Kidney (tissue), 14 donors: ENCODE results near the gene SH3RF3. TPM values are rescaled to one million over a fixed set of nuclear protein-coding genes. Genes with fewer than 3 reads are reported as not detected.
A peak's percentile ranks its signal among the peaks of the same experiment; 100 is the strongest.

Experiments used
- DNase-seq, 5 donors: peaks; one replicate each; pipeline ENCODE4 v3.0.0-alpha.2; 2013 to 2020
- FAIRE-seq: peaks from 2 replicates; lab custom pipeline; 2012; peaks lifted over from hg19 to GRCh38; lab: Jason Lieb, UNC
- H3K27ac ChIP-seq, 2 donors: one replicate each; pipeline ENCODE4 v1.7.0; 2013; ENCODE audit warnings: low read depth in 2 of 2, low read length in 2 of 2, inconsistent platforms in 1 of 2
- H3K27me3 ChIP-seq: one replicate; pipeline ENCODE4 v1.7.1; 2013; ENCODE audit warnings: low read length, inconsistent platforms; ENCODE audit not compliant: control insufficient read depth, insufficient read depth
- H3K36me3 ChIP-seq, 3 donors: one replicate each; pipeline versions ENCODE4 v1.7.0 to v1.7.1; 2013; ENCODE audit warnings: low read length in 3 of 3, control low read depth in 1 of 3, inconsistent platforms in 1 of 3; ENCODE audit not compliant: insufficient read depth in 3 of 3, control insufficient read depth in 2 of 3
- H3K4me1 ChIP-seq, 3 donors: one replicate each; pipeline versions ENCODE4 v1.7.0 to v1.7.1; 2013; ENCODE audit warnings: low read length in 3 of 3, inconsistent platforms in 1 of 3, low read depth in 1 of 3; ENCODE audit not compliant: control insufficient read depth in 2 of 3, insufficient read depth in 2 of 3
- H3K4me3 ChIP-seq, 3 donors: one replicate each; pipeline versions ENCODE4 v1.7.0 to v1.8.1; 2013; ENCODE audit warnings: low read length in 3 of 3, control low read depth in 1 of 3, inconsistent platforms in 1 of 3
- H3K9ac ChIP-seq, 3 donors: one replicate each; pipeline versions ENCODE4 v1.7.0 to v1.7.1; 2013; ENCODE audit warnings: low read length in 3 of 3, control low read depth in 1 of 3, inconsistent platforms in 1 of 3
- H3K9me3 ChIP-seq, 3 donors: one replicate each; pipeline versions ENCODE4 v1.7.0 to v1.7.1; 2013; ENCODE audit warnings: low read length in 3 of 3, control low read depth in 1 of 3, inconsistent platforms in 1 of 3; ENCODE audit not compliant: control insufficient read depth in 2 of 3, insufficient read depth in 1 of 3
- intact Hi-C: fragments of 100-400 bp; cut with DNase I; formaldehyde crosslinking; loops from one replicate; pipeline ENCODE4 v1.11.1; 2022
- polyA plus RNA-seq: library from polyadenylated mRNA; stranded (reverse); fragments of 350-450 nt; fragmentation: Illumina TruSeq; extraction: RNeasy Lipid Tissue Mini Kit (QIAGEN cat#74804); gene quantifications from one replicate; pipeline ENCODE4 v1.2.3, GENCODE V29; 2014; ENCODE audit warnings: low read depth, low replicate concordance; ENCODE audit not compliant: insufficient read depth
- total RNA-seq: library from RNA; stranded (reverse); fragmentation: NEBNext Ultra II Directional; extraction: Animal tissue kit (Norgen Biotek cat#: 25700); gene quantifications from one replicate; pipeline ENCODE4 v1.2.1, GENCODE V29; 2021
- TF ChIP-seq, protein P1 (sequence below): IDR thresholded peaks from 3 replicates; pipeline ENCODE4 v1.5.1; 2012; ENCODE audit warnings: mild to moderate bottlenecking, moderate library complexity, borderline replicate concordance; ENCODE audit not compliant: insufficient read depth; ENCODE audit errors: extremely low read depth
- donor health status: control.
- donor health status: control.
- donor health status: control.
- donor health status: control.
- donor health status: control.
- donor health status: DM: yes; HTN: yes; CAD: no.
- donor health status: Normal renal cell carcinoma (clear cell type).

Gene SH3RF3
- total and polyA plus RNA-seq, 2 donors from 2014 or later, result 1.7 to 10.7 TPM

DNA sequence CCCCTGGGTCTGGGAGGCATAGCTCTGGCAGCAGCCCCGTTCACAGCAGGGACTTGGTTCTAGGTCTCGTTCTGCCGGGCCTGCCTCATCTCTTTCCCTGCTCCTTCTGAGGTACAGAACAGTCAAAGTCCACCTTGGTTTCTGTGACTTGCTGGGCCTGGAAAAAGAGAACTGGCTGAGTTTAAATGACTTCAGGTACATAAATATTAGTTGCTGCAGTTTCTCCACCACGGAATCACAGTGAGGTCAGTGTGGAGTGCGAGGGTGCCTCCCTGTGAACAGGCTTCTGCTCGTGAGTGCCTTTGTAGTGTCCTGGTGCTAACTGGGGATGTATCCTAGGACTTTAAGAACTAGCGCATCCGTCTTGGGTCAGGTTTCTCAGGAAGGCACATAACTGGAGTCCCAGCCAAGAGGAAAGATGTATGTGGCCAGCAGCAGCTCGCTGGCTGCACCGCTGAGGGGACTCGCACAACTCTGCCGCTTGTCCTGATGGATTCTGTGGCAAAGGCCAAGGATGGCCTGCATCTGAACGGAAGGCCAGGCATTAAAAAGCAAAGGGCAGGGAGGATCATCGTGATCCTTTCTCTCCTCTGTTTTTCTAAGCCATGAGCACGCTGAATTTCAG is 188.6 kb downstream of the SH3RF3 start:
- FAIRE-seq, result no peak
- peaks cover 4 to 20% (median 10%) of the 10 kb centered on the region in 3 donors for H3K4me1 ChIP-seq
- intact Hi-C loops, result no loop called here
- H3K4me3 ChIP-seq, result peak overlapping the region in 1 of 3 donors; percentile 17
- H3K27ac ChIP-seq, result peak overlapping the region; percentile 9 to 41
- no peaks in the 10 kb centered on the region for H3K9me3 ChIP-seq
- DNase-seq, result peak in 3 of 5 donors; percentile 67 to 78 (median 71)
- H3K9ac ChIP-seq, result no peak overlapping the region
- no peaks in the 10 kb centered on the region for H3K27me3 ChIP-seq
- H3K36me3 ChIP-seq, result no peaks in the 10 kb centered on the region
- TF ChIP-seq, protein P1, sequence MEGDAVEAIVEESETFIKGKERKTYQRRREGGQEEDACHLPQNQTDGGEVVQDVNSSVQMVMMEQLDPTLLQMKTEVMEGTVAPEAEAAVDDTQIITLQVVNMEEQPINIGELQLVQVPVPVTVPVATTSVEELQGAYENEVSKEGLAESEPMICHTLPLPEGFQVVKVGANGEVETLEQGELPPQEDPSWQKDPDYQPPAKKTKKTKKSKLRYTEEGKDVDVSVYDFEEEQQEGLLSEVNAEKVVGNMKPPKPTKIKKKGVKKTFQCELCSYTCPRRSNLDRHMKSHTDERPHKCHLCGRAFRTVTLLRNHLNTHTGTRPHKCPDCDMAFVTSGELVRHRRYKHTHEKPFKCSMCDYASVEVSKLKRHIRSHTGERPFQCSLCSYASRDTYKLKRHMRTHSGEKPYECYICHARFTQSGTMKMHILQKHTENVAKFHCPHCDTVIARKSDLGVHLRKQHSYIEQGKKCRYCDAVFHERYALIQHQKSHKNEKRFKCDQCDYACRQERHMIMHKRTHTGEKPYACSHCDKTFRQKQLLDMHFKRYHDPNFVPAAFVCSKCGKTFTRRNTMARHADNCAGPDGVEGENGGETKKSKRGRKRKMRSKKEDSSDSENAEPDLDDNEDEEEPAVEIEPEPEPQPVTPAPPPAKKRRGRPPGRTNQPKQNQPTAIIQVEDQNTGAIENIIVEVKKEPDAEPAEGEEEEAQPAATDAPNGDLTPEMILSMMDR, result no peak

DNA sequence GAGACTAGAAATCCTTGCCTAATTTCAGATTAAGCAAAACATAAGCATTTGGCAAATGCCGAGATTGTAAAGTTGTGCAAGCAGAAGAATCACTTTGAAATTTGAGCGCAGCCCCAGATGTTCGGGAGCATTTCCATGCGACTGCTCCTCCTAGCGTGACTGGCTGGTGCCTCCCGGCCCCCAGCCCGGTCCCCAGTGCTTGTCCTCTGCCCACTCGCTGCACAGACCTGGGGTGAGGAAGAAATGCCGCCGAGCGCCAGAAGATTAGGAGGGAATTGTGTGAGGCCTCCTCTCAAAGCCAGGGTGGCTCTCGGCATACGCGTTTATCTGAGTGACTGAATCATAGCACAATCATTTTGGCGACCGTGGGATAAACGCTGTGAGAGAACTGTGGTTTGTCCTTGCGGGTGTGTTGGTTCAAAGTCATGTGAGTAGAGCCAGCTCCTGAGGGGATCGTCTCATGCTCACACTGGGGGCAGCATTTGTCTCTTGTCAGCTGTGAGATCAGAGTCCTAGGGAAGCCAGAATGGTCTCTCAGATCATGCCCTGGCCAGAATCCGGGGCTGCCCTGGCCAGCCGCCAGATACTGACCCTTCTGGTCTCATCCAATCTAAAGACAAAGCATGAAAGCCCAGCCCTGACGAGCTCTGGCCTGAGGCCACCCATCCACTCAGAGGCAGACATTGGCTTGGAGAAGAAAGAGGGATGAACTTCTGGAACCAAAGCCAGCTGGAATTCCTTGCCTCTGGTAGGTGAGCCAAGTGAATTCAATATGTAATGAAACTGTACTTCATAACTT is 189.3 kb downstream of the SH3RF3 start:
- TF ChIP-seq, protein P1, result no peak
- no peaks in the 10 kb centered on the region for H3K36me3 ChIP-seq
- no peak overlapping the region for H3K9ac ChIP-seq
- H3K4me1 ChIP-seq, result peaks cover 11 to 27% (median 16%) of the 10 kb centered on the region in 3 donors
- no peaks in the 10 kb centered on the region for H3K27me3 ChIP-seq
- FAIRE-seq, result no peak
- no peaks in the 10 kb centered on the region for H3K9me3 ChIP-seq
- intact Hi-C loops, result no loop called here
- DNase-seq, result peak; percentile 79 to 94 (median 91)
- H3K4me3 ChIP-seq, result peak overlapping the region in 1 of 3 donors; percentile 17
- peak overlapping the region; percentile 32 to 48 for H3K27ac ChIP-seq

DNA sequence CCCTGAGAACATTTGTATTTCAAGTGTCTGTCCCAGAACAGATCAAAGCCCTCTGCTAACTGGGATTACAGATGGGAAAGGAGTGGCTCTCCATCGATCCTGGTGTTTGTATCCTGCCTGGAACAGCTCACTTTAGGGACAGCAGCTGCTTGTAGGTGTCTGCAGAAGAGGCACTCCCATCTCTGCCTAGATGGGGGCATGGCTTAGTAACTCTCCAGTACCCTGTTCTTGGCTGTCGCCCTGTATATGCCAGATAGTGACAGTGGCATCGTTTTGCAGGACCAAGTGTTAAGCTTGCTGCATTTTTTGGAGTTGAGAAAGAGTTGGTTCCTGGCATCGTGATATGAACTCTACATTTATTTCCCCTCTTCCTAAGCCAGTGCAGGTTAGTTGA is 189.9 kb downstream of the SH3RF3 start:
- Histone ChIP-seq H3K4me1 (peaks cover 11 to 29% (median 18%) of the 10 kb centered on the region in 3 donors), H3K27me3 (no peaks in the 10 kb centered on the region), H3K27ac (peak overlapping the region in 1 of 2 donors; percentile 48), H3K4me3 (no peak overlapping the region), H3K9me3 (no peaks in the 10 kb centered on the region), H3K9ac (no peak overlapping the region), H3K36me3 (no peaks in the 10 kb centered on the region)
- TF ChIP-seq, protein P1, result no peak
- FAIRE-seq (no peak), DNase-seq (no peak)
- intact Hi-C loops, result no loop called here
